MM.1S (cell line): Measurements from ENCODE around the gene NF2.

Experiments used
- EZH2 ChIP-seq: fragments of 300-600 bp; sonication (generic); optimal IDR thresholded peaks from 2 replicates; pipeline ENCODE3; 2017; ENCODE audit warnings: low read depth, mild to moderate bottlenecking, antibody characterized with exemption, low read length, mixed read lengths
- EZH2phosphoT487 ChIP-seq: fragments of 300-600 bp; sonication (generic); IDR thresholded peaks from 2 replicates; pipeline ENCODE4 v1.6.1; 2018; ENCODE audit warnings: antibody characterized with exemption, low read length
- TF ChIP-seq, protein P1 (sequence below): fragments of 300-600 bp; sonication (generic); IDR thresholded peaks from 2 replicates; pipeline ENCODE4 v1.5.1; 2016; ENCODE audit warnings: antibody characterized with exemption, low read length, mixed read lengths

DNA sequence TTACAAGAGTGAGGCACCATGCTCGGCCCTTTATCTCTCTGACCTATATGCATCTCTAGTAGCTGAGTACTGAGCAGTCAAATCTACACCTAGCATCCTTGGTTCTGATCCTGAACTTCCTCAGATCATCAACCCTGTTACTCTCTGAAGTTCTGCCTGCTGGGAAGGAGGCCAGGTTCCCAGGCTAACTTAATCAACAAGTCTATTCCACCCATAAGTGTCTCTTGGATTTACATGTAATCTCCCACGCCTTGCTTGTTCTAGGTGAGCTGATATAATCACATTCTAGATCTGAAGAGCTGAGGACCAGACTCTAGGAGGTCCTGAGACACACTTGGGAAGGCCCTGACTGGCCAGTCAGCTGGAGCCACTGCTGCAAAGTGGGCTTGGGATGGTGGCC lies 138.5 kb downstream of the NF2 start:
- TF ChIP-seq, protein P1, sequence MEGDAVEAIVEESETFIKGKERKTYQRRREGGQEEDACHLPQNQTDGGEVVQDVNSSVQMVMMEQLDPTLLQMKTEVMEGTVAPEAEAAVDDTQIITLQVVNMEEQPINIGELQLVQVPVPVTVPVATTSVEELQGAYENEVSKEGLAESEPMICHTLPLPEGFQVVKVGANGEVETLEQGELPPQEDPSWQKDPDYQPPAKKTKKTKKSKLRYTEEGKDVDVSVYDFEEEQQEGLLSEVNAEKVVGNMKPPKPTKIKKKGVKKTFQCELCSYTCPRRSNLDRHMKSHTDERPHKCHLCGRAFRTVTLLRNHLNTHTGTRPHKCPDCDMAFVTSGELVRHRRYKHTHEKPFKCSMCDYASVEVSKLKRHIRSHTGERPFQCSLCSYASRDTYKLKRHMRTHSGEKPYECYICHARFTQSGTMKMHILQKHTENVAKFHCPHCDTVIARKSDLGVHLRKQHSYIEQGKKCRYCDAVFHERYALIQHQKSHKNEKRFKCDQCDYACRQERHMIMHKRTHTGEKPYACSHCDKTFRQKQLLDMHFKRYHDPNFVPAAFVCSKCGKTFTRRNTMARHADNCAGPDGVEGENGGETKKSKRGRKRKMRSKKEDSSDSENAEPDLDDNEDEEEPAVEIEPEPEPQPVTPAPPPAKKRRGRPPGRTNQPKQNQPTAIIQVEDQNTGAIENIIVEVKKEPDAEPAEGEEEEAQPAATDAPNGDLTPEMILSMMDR: no peak
- TF ChIP-seq EZH2 (no peak), EZH2phosphoT487 (no peak)
